IMR-90 (cell line): ENCODE measurements around the gene OFD1. TPM values are rescaled to one million over a fixed set of nuclear protein-coding genes. Genes with fewer than 3 reads are reported as not detected.

ENCODE experiments used
- ATAC-seq: fragments of 200-7000 bp; cut with Tn5 transposase; 2 replicates; pipeline ENCODE4 v1.9.1; 2020; ENCODE audit warnings: low read depth, mild to moderate bottlenecking, moderate library complexity
- BruUV-seq: library from RNA; stranded (reverse); fragments of 400-500 nt; replicated peaks from 2 replicates; lab custom pipeline; 2021; lab: Mats Ljungman, UMichigan
- CTCF ChIA-PET: fragments of 300-600 bp; formaldehyde crosslinking; extraction: SDS; loops from one replicate; lab custom pipeline; 2021; ENCODE audit warnings: antibody characterized with exemption; lab: Yijun Ruan, JAX
- POLR2A ChIA-PET: fragments of 300-600 bp; sonication (Branson Sonifier 250); formaldehyde crosslinking; loops from one replicate; lab custom pipeline; 2022; ENCODE audit warnings: antibody characterized with exemption; ENCODE audit not compliant: unreplicated experiment; lab: Charles Lee
- DNase-seq: peaks from one replicate; pipeline ENCODE4 v3.0.0; 2013
- H2AFZ ChIP-seq: replicated peaks from 2 replicates; pipeline ENCODE3; 2013; ENCODE audit warnings: low read length, mild to moderate bottlenecking; ENCODE audit not compliant: poor library complexity
- H2AK5ac ChIP-seq: 2 replicates; pipeline ENCODE4 v1.6.1; 2013; ENCODE audit warnings: low read depth, low read length, inconsistent platforms
- H2AK9ac ChIP-seq: replicated peaks from 2 replicates; pipeline ENCODE3; 2013; ENCODE audit warnings: mild to moderate bottlenecking, low read depth, low read length, moderate library complexity; ENCODE audit not compliant: poor library complexity
- H2BK120ac ChIP-seq: 2 replicates; pipeline ENCODE4 v1.6.1; 2013; ENCODE audit warnings: low read depth, low read length, inconsistent platforms
- H2BK15ac ChIP-seq: 3 replicates; pipeline ENCODE4 v1.6.1; 2013; ENCODE audit warnings: low read depth, low read length, inconsistent platforms
- H2BK20ac ChIP-seq: 2 replicates; pipeline ENCODE4 v1.6.1; 2013; ENCODE audit warnings: low read depth, mild to moderate bottlenecking, inconsistent platforms, low read length, moderate library complexity
- H2BK5ac ChIP-seq: 2 replicates; pipeline ENCODE4 v1.6.1; 2013; ENCODE audit warnings: mild to moderate bottlenecking, low read depth, low read length, inconsistent platforms; ENCODE audit not compliant: poor library complexity, severe bottlenecking
- H3K14ac ChIP-seq: replicated peaks from 2 replicates; pipeline ENCODE4 v1.6.1; 2013; ENCODE audit warnings: low read depth, low read length, inconsistent platforms
- H3K18ac ChIP-seq: 2 replicates; pipeline ENCODE4 v1.6.1; 2013; ENCODE audit warnings: low read depth, low read length, control low read depth
- H3K23ac ChIP-seq: 2 replicates; pipeline ENCODE4 v1.6.1; 2013; ENCODE audit warnings: low read depth, low read length, inconsistent platforms
- H3K27ac ChIP-seq: 2 replicates; pipeline ENCODE4 v1.5.1; 2013; ENCODE audit warnings: mild to moderate bottlenecking, control low read depth, low read length; ENCODE audit not compliant: insufficient read depth
- H3K27me3 ChIP-seq: 2 replicates; pipeline ENCODE4 v1.6.1; 2013; ENCODE audit warnings: low read length; ENCODE audit not compliant: control insufficient read depth, insufficient read depth
- H3K36me3 ChIP-seq: 2 replicates; pipeline ENCODE4 v1.6.1; 2013; ENCODE audit warnings: low read length, mixed read lengths; ENCODE audit not compliant: control insufficient read depth, insufficient read depth
- H3K4ac ChIP-seq: 2 replicates; pipeline ENCODE4 v1.6.1; 2013; ENCODE audit warnings: low read depth, low read length, inconsistent platforms
- H3K4me1 ChIP-seq: 2 replicates; pipeline ENCODE4 v1.6.1; 2013; ENCODE audit warnings: low read length, mixed read lengths; ENCODE audit not compliant: control insufficient read depth, insufficient read depth
- H3K4me2 ChIP-seq: 2 replicates; pipeline ENCODE4 v1.6.1; 2013; ENCODE audit warnings: low read depth, mild to moderate bottlenecking, control low read depth, low read length, moderate library complexity
- H3K4me3 ChIP-seq: 2 replicates; pipeline ENCODE4 v1.5.1; 2013; ENCODE audit warnings: low read depth, mild to moderate bottlenecking, control low read depth, low read length, moderate library complexity; ENCODE audit not compliant: insufficient read depth
- H3K56ac ChIP-seq: 2 replicates; pipeline ENCODE4 v1.6.1; 2013; ENCODE audit warnings: low read length, inconsistent platforms; ENCODE audit not compliant: insufficient read depth; ENCODE audit errors: extremely low read depth
- H3K79me1 ChIP-seq, 2 experiments: 2 replicates each; pipeline ENCODE4 v1.6.1; 2013; ENCODE audit warnings: low read length in 2 of 2, inconsistent platforms in 1 of 2, low read depth in 1 of 2
- H3K9ac ChIP-seq: 2 replicates; pipeline ENCODE4 v1.6.1; 2013; ENCODE audit warnings: low read depth, low read length, control low read depth
- H3K9me1 ChIP-seq: 2 replicates; pipeline ENCODE4 v1.6.1; 2013; ENCODE audit warnings: low read length, inconsistent platforms; ENCODE audit not compliant: insufficient read depth
- H3K9me3 ChIP-seq: 2 replicates; pipeline ENCODE4 v1.6.1; 2013; ENCODE audit warnings: low read length; ENCODE audit not compliant: control insufficient read depth, insufficient read depth
- H4K20me1 ChIP-seq: 2 replicates; pipeline ENCODE4 v1.6.1; 2013; ENCODE audit warnings: low read length, inconsistent platforms; ENCODE audit not compliant: insufficient read depth
- H4K5ac ChIP-seq: 2 replicates; pipeline ENCODE4 v1.6.1; 2013; ENCODE audit warnings: mild to moderate bottlenecking, low read depth, low read length, control low read depth
- H4K8ac ChIP-seq, 2 experiments: 2 replicates each; pipeline ENCODE4 v1.6.1; 2013; ENCODE audit warnings: low read depth in 2 of 2, low read length in 2 of 2, control low read depth in 1 of 2, inconsistent platforms in 1 of 2
- H4K91ac ChIP-seq: 2 replicates; pipeline ENCODE4 v1.6.1; 2013; ENCODE audit warnings: low read depth, low read length, inconsistent platforms; ENCODE audit not compliant: insufficient read depth
- CEBPB ChIP-seq: IDR thresholded peaks from 2 replicates; pipeline ENCODE4 v1.6.1; 2012; ENCODE audit warnings: low read depth, low read length, improper control_type of control experiment
- MAZ ChIP-seq: IDR thresholded peaks from 2 replicates; pipeline ENCODE4 v1.6.1; 2012; ENCODE audit warnings: low read depth, mild to moderate bottlenecking, low read length, improper control_type of control experiment, moderate library complexity, borderline replicate concordance
- NFE2L2 ChIP-seq: fragments of 150-350 bp; IDR thresholded peaks from 2 replicates; pipeline ENCODE4 v1.6.1; 2016; ENCODE audit warnings: low read depth, mild to moderate bottlenecking, low read length
- RFX5 ChIP-seq: IDR thresholded peaks from 2 replicates; pipeline ENCODE4 v1.8.0; 2012; ENCODE audit warnings: low read depth, mild to moderate bottlenecking, low read length, moderate library complexity
- WGBS, 2 experiments: methylation state at CpG; one replicate each; pipeline versions ENCODE4 v1.1.5 to v1.1.7; 2013; ENCODE audit warnings: missing lambda C conversion rate in 2 of 2; ENCODE audit not compliant: insufficient read length in 1 of 2; ENCODE audit errors: extremely low coverage in 2 of 2; 5-methylcytosine and 5-hydroxymethylcytosine counted together
- dilution Hi-C: fragments of 300-500 bp; cut with HindIII; formaldehyde crosslinking; loops from one replicate; pipeline ENCODE4 v1.14.3; 2018; ENCODE audit warnings: low sequenced_read_pairs; ENCODE audit not compliant: unreplicated experiment
- in situ Hi-C: fragments of 300-500 bp; cut with MboI; formaldehyde crosslinking; loops from 3 replicates; pipeline ENCODE4 v1.14.3; 2019; ENCODE audit warnings: low sequenced_read_pairs, inconsistent platforms, mixed read lengths
- intact Hi-C: fragments of 100-400 bp; cut with micrococcal nuclease; formaldehyde crosslinking; loops from 2 replicates; pipeline ENCODE4 v1.10.0; 2022
- polyA plus RNA-seq, 3 experiments: library from polyadenylated mRNA; depleted of rRNA; stranded (reverse); fragments of >200 nt; gene quantifications; 2 replicates each; pipeline ENCODE4 v1.2.3, GENCODE V29; 2012; ENCODE audit warnings: low replicate concordance in 1 of 3
- total RNA-seq: library from RNA; depleted of rRNA; stranded (reverse); fragments of >200 nt; gene quantifications from 2 replicates; pipeline ENCODE4 v1.2.3, GENCODE V29; 2012
- TF ChIP-seq, protein P1 (sequence below): conservative IDR thresholded peaks from 2 replicates; pipeline ENCODE4 v1.5.1; 2012; ENCODE audit warnings: mild to moderate bottlenecking, low read depth, low read length, improper control_type of control experiment

OFD1 gene
- total and polyA plus RNA-seq, 2 of the 4 experiments (the other 2 are of a cell fraction), result 8.4 to 8.6 TPM

- H2AK5ac ChIP-seq, result no peak overlapping the region
- DNase-seq (no peak), ATAC-seq (no peak)
- H3K18ac ChIP-seq, result no peak overlapping the region
- H4K20me1 ChIP-seq, result no peaks in the 10 kb centered on the region
- no peak overlapping the region for H3K9ac ChIP-seq
- H4K5ac ChIP-seq, result no peak overlapping the region
- H3K14ac ChIP-seq, result no peak overlapping the region
- no peak overlapping the region for H3K4ac ChIP-seq
- no peak overlapping the region for H3K4me3 ChIP-seq
- no peaks in the 10 kb centered on the region for H3K36me3 ChIP-seq
- no peak overlapping the region for H2BK20ac ChIP-seq
- H2BK5ac ChIP-seq, result no peak overlapping the region
- H4K91ac ChIP-seq, result no peak overlapping the region
- TF ChIP-seq RFX5 (no peak), CEBPB (no peak), MAZ (no peak), NFE2L2 (no peak)
- TF ChIP-seq, protein P1, sequence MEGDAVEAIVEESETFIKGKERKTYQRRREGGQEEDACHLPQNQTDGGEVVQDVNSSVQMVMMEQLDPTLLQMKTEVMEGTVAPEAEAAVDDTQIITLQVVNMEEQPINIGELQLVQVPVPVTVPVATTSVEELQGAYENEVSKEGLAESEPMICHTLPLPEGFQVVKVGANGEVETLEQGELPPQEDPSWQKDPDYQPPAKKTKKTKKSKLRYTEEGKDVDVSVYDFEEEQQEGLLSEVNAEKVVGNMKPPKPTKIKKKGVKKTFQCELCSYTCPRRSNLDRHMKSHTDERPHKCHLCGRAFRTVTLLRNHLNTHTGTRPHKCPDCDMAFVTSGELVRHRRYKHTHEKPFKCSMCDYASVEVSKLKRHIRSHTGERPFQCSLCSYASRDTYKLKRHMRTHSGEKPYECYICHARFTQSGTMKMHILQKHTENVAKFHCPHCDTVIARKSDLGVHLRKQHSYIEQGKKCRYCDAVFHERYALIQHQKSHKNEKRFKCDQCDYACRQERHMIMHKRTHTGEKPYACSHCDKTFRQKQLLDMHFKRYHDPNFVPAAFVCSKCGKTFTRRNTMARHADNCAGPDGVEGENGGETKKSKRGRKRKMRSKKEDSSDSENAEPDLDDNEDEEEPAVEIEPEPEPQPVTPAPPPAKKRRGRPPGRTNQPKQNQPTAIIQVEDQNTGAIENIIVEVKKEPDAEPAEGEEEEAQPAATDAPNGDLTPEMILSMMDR, result no peak
- no CpG with 5 or more reads among the region's 6 CpGs for WGBS, 2 experiments
- H3K9me3 ChIP-seq, result no peaks in the 10 kb centered on the region; the same call in 1 of the 2 replicates
- H3K23ac ChIP-seq, result no peak overlapping the region
- no peaks in the 10 kb centered on the region for H3K4me1 ChIP-seq
- no peak overlapping the region for H2BK15ac ChIP-seq
- dilution Hi-C loops (no loop called here), in situ Hi-C loops (no loop called here), intact Hi-C loops (no loop called here)
- no peak overlapping the region for H3K27ac ChIP-seq
- H3K9me1 ChIP-seq, result no peaks in the 10 kb centered on the region
- no peak overlapping the region for H2BK120ac ChIP-seq
- H3K56ac ChIP-seq, result no peak overlapping the region
- H3K4me2 ChIP-seq, result no peak overlapping the region
- H3K79me1 ChIP-seq, result no peaks in the 10 kb centered on the region
- H3K27me3 ChIP-seq, result peaks cover 23% of the 10 kb centered on the region
- H2AK9ac ChIP-seq, result no peak overlapping the region
- CTCF ChIA-PET, result no interaction called here
- POLR2A ChIA-PET, result no interaction called here
- BruUV-seq, result no TSS peak
- H2AFZ ChIP-seq, result no peak overlapping the region
- no peak overlapping the region for H4K8ac ChIP-seq
Measured at GRCh38 chrX:13803116-13803515, 68.6 kb downstream of the OFD1 start.
